GM12892 (cell line): ENCODE results near the gene PFN3.

Source experiments
- POLR2A ChIP-seq: IDR thresholded peaks from 2 replicates; pipeline ENCODE4 v1.6.1; 2011; ENCODE audit warnings: low read depth, low read length, control low read depth
- POLR2AphosphoS5 ChIP-seq: IDR thresholded peaks from 2 replicates; pipeline ENCODE4 v1.6.1; 2011; ENCODE audit warnings: low read depth, low read length, control low read depth

GRCh38 chr5:177412603-177413233, 12.3 kb upstream of the PFN3 start:
- no peak for TF ChIP-seq POLR2A
- no peak for TF ChIP-seq POLR2AphosphoS5
